Sigmoid colon (tissue), 7 donors: ENCODE measurements around the gene OR7G1. TPM values are rescaled to one million over a fixed set of nuclear protein-coding genes. Genes with fewer than 3 reads are reported as not detected.

ENCODE experiments used
- DNase-seq: peaks from one replicate; pipeline ENCODE4 v3.0.0-alpha.2; 2019
- H3K27ac ChIP-seq, 4 donors: fragments of 200-600 bp; sonication (generic); one replicate each; pipeline ENCODE4 v1.5.1; 2016 to 2019; ENCODE audit warnings: mild to moderate bottlenecking in 1 of 4
- H3K27me3 ChIP-seq, 3 donors: fragments of 200-600 bp; sonication (generic); one replicate each; pipeline ENCODE4 v1.5.1; 2019; ENCODE audit warnings: mild to moderate bottlenecking in 1 of 3
- H3K36me3 ChIP-seq, 4 donors: fragments of 200-600 bp; sonication (generic); one replicate each; pipeline ENCODE4 v1.5.1; 2016 to 2019
- H3K4me1 ChIP-seq, 4 donors: fragments of 200-600 bp; sonication (generic); one replicate each; pipeline ENCODE4 v1.5.1; 2017 to 2019
- H3K4me3 ChIP-seq, 4 donors: fragments of 200-600 bp; sonication (generic); one replicate each; pipeline ENCODE4 v1.5.1; 2017 to 2019; ENCODE audit warnings: mild to moderate bottlenecking in 2 of 4, moderate library complexity in 1 of 4
- H3K9me3 ChIP-seq, 4 donors: fragments of 200-600 bp in 3 of 4; sonication (generic) in 3 of 4; one replicate each; pipeline versions ENCODE4 v1.5.1 to v1.6.1; 2013 to 2019
- CTCF ChIP-seq, 4 experiments: fragments of 450-650 bp in 3 of 4; fragments of 200-600 bp in 1 of 4; IDR thresholded peaks; one replicate each; pipeline ENCODE4 v1.5.1; 2016 to 2019; ENCODE audit warnings: antibody characterized with exemption in 4 of 4, mild to moderate bottlenecking in 3 of 4, moderate library complexity in 2 of 4
- EP300 ChIP-seq, 4 donors: sonication (generic); formaldehyde crosslinking; IDR thresholded peaks; one replicate each; pipeline ENCODE4 v1.6.1; 2017; ENCODE audit warnings: antibody characterized with exemption in 4 of 4
- POLR2A ChIP-seq, 2 donors: fragments of 450-650 bp; IDR thresholded peaks; one replicate each; pipeline ENCODE4 v1.6.1; 2016; ENCODE audit warnings: antibody characterized with exemption in 2 of 2, mild to moderate bottlenecking in 2 of 2, moderate library complexity in 2 of 2
- POLR2AphosphoS5 ChIP-seq, 4 donors: sonication (generic); formaldehyde crosslinking; IDR thresholded peaks; one replicate each; pipeline ENCODE4 v1.6.1; 2017; ENCODE audit warnings: antibody characterized with exemption in 4 of 4
- WGBS, 2 donors: extraction: QIAGEN DNeasy Blood & Tissue Kit; methylation state at CpG; one replicate each; pipeline ENCODE4 v1.1.7; 2013; 5-methylcytosine and 5-hydroxymethylcytosine counted together
- intact Hi-C: fragments of 100-400 bp; cut with DNase I; formaldehyde crosslinking; loops from one replicate; pipeline ENCODE4 v1.15.1; 2023
- polyA plus RNA-seq, 3 donors: library from polyadenylated mRNA; stranded (reverse); fragments of 200-250 nt; gene quantifications; one replicate each; pipeline ENCODE4 v1.2.3, GENCODE V29; 2013
- total RNA-seq, 4 donors: library from RNA; depleted of rRNA; stranded (reverse); fragments of >200 nt; gene quantifications; one replicate each; pipeline ENCODE4 v1.1.0, GENCODE V29; 2016
- donor health status: healthy with polysubstance abuse.
- donor health status: Bipolar disorder and iron deficiency.
- donor health status: healthy.

The OR7G1 gene
- total and polyA plus RNA-seq, 7 donors = not detected

- no peaks in the 10 kb centered on the region for H3K36me3 ChIP-seq
- no peaks in the 10 kb centered on the region for H3K4me1 ChIP-seq
- H3K9me3 ChIP-seq = no peaks in the 10 kb centered on the region
- peaks cover 0 to 18% (median 0%) of the 10 kb centered on the region in 3 donors for H3K27me3 ChIP-seq
- no peak for DNase-seq
- H3K4me3 ChIP-seq = no peak overlapping the region
- intact Hi-C loops = no loop called here
- WGBS, 2 donors = 26 to 47% methylated on average over 2 of the region's 2 CpGs
- H3K27ac ChIP-seq = no peak overlapping the region
- no peak for TF ChIP-seq CTCF (IDR thresholded peaks at IDR 0.05)
- TF ChIP-seq POLR2AphosphoS5 (IDR thresholded peaks at IDR 0.05) = no peak
- no peak for TF ChIP-seq POLR2A (IDR thresholded peaks at IDR 0.05)
- no peak for TF ChIP-seq EP300 (IDR thresholded peaks at IDR 0.05)
These were observed 5.6 kb downstream of the OR7G1 start for GRCh38 chr19:9109959-9110358.

DNA sequence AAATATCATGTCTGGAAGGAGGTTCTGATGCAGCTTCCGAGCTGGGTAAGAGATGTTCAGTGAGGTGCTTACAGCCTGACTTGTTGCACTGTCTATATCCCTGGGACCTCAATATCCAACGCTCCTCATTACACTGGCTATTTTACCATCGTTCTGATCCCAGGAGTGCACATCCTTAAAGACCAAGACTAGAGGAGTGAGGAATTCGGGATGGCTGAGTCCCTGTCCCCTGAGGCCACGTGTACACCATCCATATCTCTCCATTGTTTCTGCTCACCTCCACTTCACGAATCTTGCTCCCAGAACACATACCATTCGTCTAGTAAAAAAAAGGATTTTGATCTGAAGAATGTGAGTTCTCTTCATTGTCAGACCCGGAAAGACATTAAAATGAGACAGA lies 8.2 kb downstream of the OR7G1 start, which contains the start of gene OR7G2:
TSS of gene OR7G2 (minus strand) at position 101 of the 400 bp plus-strand sequence. CDS start 4,232 bp downstream, outside the sequence.
- 41 to 63% methylated on average over 8 of the region's 8 CpGs for WGBS, 2 donors
- Histone ChIP-seq H3K4me3 (no peak within 1 kb of the TSS), H3K27me3 (peaks cover 0 to 11% (median 0%) of the 10 kb centered on the region in 3 donors), H3K9me3 (no peaks in the 10 kb centered on the region), H3K36me3 (no peaks in the 10 kb centered on the region), H3K27ac (no peak within 1 kb of the TSS), H3K4me1 (no peaks in the 10 kb centered on the region)
- TF ChIP-seq CTCF (IDR thresholded peaks at IDR 0.05) (no peak), POLR2A (IDR thresholded peaks at IDR 0.05) (no peak), POLR2AphosphoS5 (IDR thresholded peaks at IDR 0.05) (no peak), EP300 (IDR thresholded peaks at IDR 0.05) (no peak)
- DNase-seq = no peak
- intact Hi-C loops = no loop called here

DNA sequence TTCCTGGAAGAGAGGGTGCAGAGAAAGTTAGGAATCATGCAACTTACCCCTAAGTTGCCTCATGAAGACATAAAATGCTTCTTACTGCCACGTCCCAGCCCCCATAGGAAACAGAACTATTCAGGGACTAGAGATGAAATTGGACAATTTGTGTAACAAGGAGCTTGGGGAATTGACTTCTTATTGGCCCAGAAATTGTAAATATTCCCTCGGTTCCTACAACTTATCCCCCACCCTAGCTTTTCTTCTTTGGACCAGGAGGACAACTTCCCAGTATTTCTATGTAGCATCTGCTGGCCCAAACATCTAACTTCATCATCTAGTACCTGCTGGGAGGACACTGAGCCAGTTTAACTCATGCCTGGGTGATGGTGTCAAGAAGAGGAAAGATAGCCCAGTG lies 28.8 kb downstream of the OR7G1 start, which contains the start of gene OR1M1:
TSS of gene OR1M1 (plus strand) at position 301 of the 400 bp plus-strand sequence. CDS start 6,184 bp downstream, outside the sequence.
- Histone ChIP-seq H3K27me3 (peaks cover 0 to 11% (median 0%) of the 10 kb centered on the region in 3 donors), H3K36me3 (no peaks in the 10 kb centered on the region), H3K9me3 (no peaks in the 10 kb centered on the region), H3K27ac (no peak within 1 kb of the TSS), H3K4me3 (no peak within 1 kb of the TSS), H3K4me1 (no peaks in the 10 kb centered on the region)
- 37 to 69% methylated on average over 2 of the region's 2 CpGs for WGBS, 2 donors
- no peak for DNase-seq
- intact Hi-C loops = no loop called here
- TF ChIP-seq CTCF (IDR thresholded peaks at IDR 0.05) = no peak
- no peak for TF ChIP-seq POLR2A (IDR thresholded peaks at IDR 0.05)
- TF ChIP-seq POLR2AphosphoS5 (IDR thresholded peaks at IDR 0.05) = no peak
- no peak for TF ChIP-seq EP300 (IDR thresholded peaks at IDR 0.05)

GRCh38 chr19:9078651-9079050 lies 36.9 kb downstream of the OR7G1 start:
- Histone ChIP-seq H3K36me3 (no peaks in the 10 kb centered on the region), H3K4me3 (no peak overlapping the region), H3K27ac (peak overlapping the region in 3 of 4 donors; percentile 49 to 89 (median 67)), H3K4me1 (peaks cover 0 to 27% (median 23%) of the 10 kb centered on the region in 4 donors), H3K9me3 (no peaks in the 10 kb centered on the region), H3K27me3 (no peaks in the 10 kb centered on the region)
- TF ChIP-seq CTCF (IDR thresholded peaks at IDR 0.05) (no peak), POLR2A (IDR thresholded peaks at IDR 0.05) (no peak), EP300 (IDR thresholded peaks at IDR 0.05) (no peak), POLR2AphosphoS5 (IDR thresholded peaks at IDR 0.05) (peak in 1 of 4 donors; percentile 33)
- DNase-seq = no peak
- 70 to 73% methylated on average over 4 of the region's 4 CpGs for WGBS, 2 donors
- intact Hi-C loops = loop anchor here (5.0 kb wide), 1 partner anchor 246 kb away; the partner anchor contains the start of genes MBD3L1 and ZNF558
